ENCODE results near the gene CX3CR1.

DNA sequence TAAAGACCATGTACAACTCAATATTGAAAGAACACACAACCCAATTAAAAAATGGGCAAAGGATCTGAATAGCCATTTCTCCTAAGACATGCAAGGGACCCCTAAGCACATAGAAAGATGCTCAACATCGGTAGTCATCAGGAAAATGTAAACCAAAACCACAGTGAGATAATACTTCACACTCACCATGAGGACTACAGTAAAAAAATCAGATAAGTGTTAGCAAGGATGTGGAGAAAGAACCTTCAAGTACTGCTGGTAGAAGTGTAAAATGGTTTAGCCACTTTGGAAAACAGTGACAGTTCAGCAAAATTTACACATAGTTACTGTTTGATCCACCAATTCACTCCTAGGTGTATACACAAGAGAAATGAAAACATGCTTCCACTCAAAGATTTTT lies 57.4 kb downstream of the CX3CR1 start:
- TF ChIP-seq, protein P1, sequence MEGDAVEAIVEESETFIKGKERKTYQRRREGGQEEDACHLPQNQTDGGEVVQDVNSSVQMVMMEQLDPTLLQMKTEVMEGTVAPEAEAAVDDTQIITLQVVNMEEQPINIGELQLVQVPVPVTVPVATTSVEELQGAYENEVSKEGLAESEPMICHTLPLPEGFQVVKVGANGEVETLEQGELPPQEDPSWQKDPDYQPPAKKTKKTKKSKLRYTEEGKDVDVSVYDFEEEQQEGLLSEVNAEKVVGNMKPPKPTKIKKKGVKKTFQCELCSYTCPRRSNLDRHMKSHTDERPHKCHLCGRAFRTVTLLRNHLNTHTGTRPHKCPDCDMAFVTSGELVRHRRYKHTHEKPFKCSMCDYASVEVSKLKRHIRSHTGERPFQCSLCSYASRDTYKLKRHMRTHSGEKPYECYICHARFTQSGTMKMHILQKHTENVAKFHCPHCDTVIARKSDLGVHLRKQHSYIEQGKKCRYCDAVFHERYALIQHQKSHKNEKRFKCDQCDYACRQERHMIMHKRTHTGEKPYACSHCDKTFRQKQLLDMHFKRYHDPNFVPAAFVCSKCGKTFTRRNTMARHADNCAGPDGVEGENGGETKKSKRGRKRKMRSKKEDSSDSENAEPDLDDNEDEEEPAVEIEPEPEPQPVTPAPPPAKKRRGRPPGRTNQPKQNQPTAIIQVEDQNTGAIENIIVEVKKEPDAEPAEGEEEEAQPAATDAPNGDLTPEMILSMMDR (IDR thresholded peaks at IDR 0.05; ENCODE audit: low read length), result no peak
- TF ChIP-seq EZH2 (IDR thresholded peaks at IDR 0.05; ENCODE audit: borderline replicate concordance, low read length), result no peak
